Fibroblast of lung (primary cell): ENCODE measurements around the gene GPR26. TPM values are rescaled to one million over a fixed set of nuclear protein-coding genes. Genes with fewer than 3 reads are reported as not detected.

Experiments used
- DNase-seq, 2 donors: peaks; one replicate each; pipeline versions ENCODE4 v3.0.0 to v3.0.0-alpha.2; 2010; ENCODE audit warnings: low read depth in 2 of 2
- H2AFZ ChIP-seq: 2 replicates; pipeline ENCODE4 v1.5.1; 2012; ENCODE audit warnings: low read length, control low read depth, inconsistent platforms
- H3K27ac ChIP-seq: 2 replicates; pipeline ENCODE4 v1.5.1; 2011; ENCODE audit warnings: low read length, control low read depth; ENCODE audit not compliant: insufficient read depth
- H3K27me3 ChIP-seq: 2 replicates; pipeline ENCODE4 v1.5.1; 2011; ENCODE audit warnings: mild to moderate bottlenecking, low read length; ENCODE audit not compliant: control insufficient read depth, insufficient read depth
- H3K36me3 ChIP-seq: 2 replicates; pipeline ENCODE4 v1.5.1; 2011; ENCODE audit warnings: low read length; ENCODE audit not compliant: control insufficient read depth, insufficient read depth
- H3K4me1 ChIP-seq: 2 replicates; pipeline ENCODE4 v1.5.1; 2011; ENCODE audit warnings: low read length; ENCODE audit not compliant: control insufficient read depth, insufficient read depth; ENCODE audit errors: extremely low read depth
- H3K4me2 ChIP-seq: 2 replicates; pipeline ENCODE4 v1.5.1; 2011; ENCODE audit warnings: low read length, control low read depth; ENCODE audit not compliant: insufficient read depth; ENCODE audit errors: extremely low read depth
- H3K4me3 ChIP-seq, 4 experiments: fragments of 200-600 bp in 1 of 4; sonication (generic) in 1 of 4; replicated peaks in 1 of 4; 2 replicates each; pipeline ENCODE4 v1.5.1; 2011 to 2016; ENCODE audit warnings: low read length in 4 of 4, low read depth in 3 of 4, mild to moderate bottlenecking in 3 of 4, control low read depth in 2 of 4, inconsistent platforms in 1 of 4, mixed read lengths in 1 of 4; ENCODE audit not compliant: insufficient read depth in 1 of 4; ENCODE audit errors: control extremely low read depth in 1 of 4
- H3K79me2 ChIP-seq: 2 replicates; pipeline ENCODE4 v1.5.1; 2012; ENCODE audit warnings: mild to moderate bottlenecking, low read length, inconsistent platforms; ENCODE audit not compliant: control insufficient read depth, insufficient read depth
- H3K9ac ChIP-seq: 2 replicates; pipeline ENCODE4 v1.5.1; 2011; ENCODE audit warnings: mild to moderate bottlenecking, low read length, control low read depth; ENCODE audit not compliant: insufficient read depth
- H3K9me3 ChIP-seq: 2 replicates; pipeline ENCODE4 v1.5.1; 2012; ENCODE audit warnings: low read depth, low read length; ENCODE audit not compliant: control insufficient read depth, insufficient read depth
- H4K20me1 ChIP-seq: 2 replicates; pipeline ENCODE4 v1.5.1; 2011; ENCODE audit warnings: low read length; ENCODE audit not compliant: control insufficient read depth, insufficient read depth; ENCODE audit errors: extremely low read depth
- EZH2 ChIP-seq: IDR thresholded peaks from 2 replicates; pipeline ENCODE4 v1.5.1; 2012; ENCODE audit warnings: low read length, control low read depth, mild to moderate bottlenecking; ENCODE audit errors: missing control alignments
- polyA plus RNA-seq, 2 donors: library from polyadenylated mRNA; depleted of rRNA in 1 of 2; stranded (reverse) in 1 of 2; unstranded in 1 of 2; fragments of >200 nt; gene quantifications; 2 replicates each; pipeline ENCODE4 v1.2.1, GENCODE V29; 2011 to 2012; ENCODE audit warnings: missing spikeins in 1 of 2
- total RNA-seq: library from RNA; depleted of rRNA; stranded (reverse); fragments of >200 nt; gene quantifications from 2 replicates; pipeline ENCODE4 v1.2.1, GENCODE V29; 2014
- TF ChIP-seq, protein P1 (sequence below), 2 donors: IDR thresholded peaks in 1 of 2; conservative IDR thresholded peaks in 1 of 2; 1 replicate in 1 of 2; 2 replicates in 1 of 2; pipeline ENCODE4 v1.5.1; 2011 to 2012; ENCODE audit warnings: low read length in 2 of 2, control low read depth in 1 of 2, inconsistent platforms in 1 of 2, low read depth in 1 of 2, mild to moderate bottlenecking in 1 of 2

The GPR26 gene
- total and polyA plus RNA-seq, 2 donors (not counting 1 experiment from before 2014, with no cell fraction given), result not detected

DNA sequence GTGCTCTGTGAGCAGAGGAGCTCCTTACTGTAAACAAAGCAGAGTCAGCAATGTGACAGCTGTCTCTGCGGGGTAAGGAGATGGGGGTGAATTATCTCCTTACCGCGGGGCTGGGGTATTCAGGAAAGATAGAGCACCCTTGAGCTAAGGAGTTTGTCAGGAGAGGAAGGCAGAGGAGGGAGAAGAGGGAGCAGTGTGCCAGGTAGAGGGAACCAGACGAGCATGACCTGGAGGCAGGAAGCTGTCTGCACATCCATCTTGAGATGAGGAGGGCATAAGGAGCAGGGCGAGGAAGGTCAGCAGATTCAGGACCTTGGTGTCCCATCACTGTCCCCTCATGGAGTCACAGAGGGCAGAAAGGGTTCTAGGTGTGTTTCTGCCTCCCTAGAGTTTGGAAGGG lies 32.5 kb upstream of the GPR26 start:
- H3K79me2 ChIP-seq, result no peaks in the 10 kb centered on the region
- TF ChIP-seq EZH2, result no peak
- TF ChIP-seq, protein P1, sequence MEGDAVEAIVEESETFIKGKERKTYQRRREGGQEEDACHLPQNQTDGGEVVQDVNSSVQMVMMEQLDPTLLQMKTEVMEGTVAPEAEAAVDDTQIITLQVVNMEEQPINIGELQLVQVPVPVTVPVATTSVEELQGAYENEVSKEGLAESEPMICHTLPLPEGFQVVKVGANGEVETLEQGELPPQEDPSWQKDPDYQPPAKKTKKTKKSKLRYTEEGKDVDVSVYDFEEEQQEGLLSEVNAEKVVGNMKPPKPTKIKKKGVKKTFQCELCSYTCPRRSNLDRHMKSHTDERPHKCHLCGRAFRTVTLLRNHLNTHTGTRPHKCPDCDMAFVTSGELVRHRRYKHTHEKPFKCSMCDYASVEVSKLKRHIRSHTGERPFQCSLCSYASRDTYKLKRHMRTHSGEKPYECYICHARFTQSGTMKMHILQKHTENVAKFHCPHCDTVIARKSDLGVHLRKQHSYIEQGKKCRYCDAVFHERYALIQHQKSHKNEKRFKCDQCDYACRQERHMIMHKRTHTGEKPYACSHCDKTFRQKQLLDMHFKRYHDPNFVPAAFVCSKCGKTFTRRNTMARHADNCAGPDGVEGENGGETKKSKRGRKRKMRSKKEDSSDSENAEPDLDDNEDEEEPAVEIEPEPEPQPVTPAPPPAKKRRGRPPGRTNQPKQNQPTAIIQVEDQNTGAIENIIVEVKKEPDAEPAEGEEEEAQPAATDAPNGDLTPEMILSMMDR (conservative IDR thresholded peaks at IDR 0.05 in 1 of 2, IDR thresholded peaks at IDR 0.05 in 1 of 2; ENCODE audit: low read depth in 1 of 2, low read length in 2 of 2), result no peak
- no peak overlapping the region for H3K27ac ChIP-seq
- no peaks in the 10 kb centered on the region for H3K9me3 ChIP-seq
- no peak overlapping the region for H3K4me2 ChIP-seq
- no peaks in the 10 kb centered on the region for H3K4me1 ChIP-seq
- no peak overlapping the region for H2AFZ ChIP-seq
- no peaks in the 10 kb centered on the region for H3K27me3 ChIP-seq
- no peaks in the 10 kb centered on the region for H3K36me3 ChIP-seq
- no peaks in the 10 kb centered on the region for H4K20me1 ChIP-seq
- no peak for DNase-seq
- H3K9ac ChIP-seq, result no peak overlapping the region
- H3K4me3 ChIP-seq, result no peak overlapping the region

DNA sequence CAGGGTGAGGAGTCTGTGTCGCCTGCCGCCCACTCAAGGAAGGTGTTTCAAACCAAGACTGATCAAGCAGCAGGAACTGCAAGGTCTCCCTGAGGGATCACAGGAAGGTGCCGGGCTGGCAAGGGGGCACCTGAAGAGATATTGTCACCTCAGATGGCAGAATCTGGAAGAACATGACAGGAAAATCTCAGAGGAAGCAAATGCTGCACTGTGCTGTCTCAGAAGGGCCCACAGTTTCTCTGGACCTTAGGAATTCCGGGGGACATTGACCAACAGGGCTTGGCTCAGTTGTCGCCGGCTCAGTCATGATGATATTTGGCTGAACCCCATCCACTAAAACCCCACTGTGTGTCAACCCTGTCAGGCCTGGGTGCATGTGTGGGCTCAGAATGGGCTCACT lies 31.9 kb upstream of the GPR26 start:
- no peak for TF ChIP-seq EZH2
- TF ChIP-seq, protein P1 (conservative IDR thresholded peaks at IDR 0.05 in 1 of 2, IDR thresholded peaks at IDR 0.05 in 1 of 2; ENCODE audit: low read depth in 1 of 2, low read length in 2 of 2), result no peak
- H3K36me3 ChIP-seq, result no peaks in the 10 kb centered on the region
- no peaks in the 10 kb centered on the region for H3K9me3 ChIP-seq
- H3K4me3 ChIP-seq, result no peak overlapping the region
- no peaks in the 10 kb centered on the region for H4K20me1 ChIP-seq
- H3K4me2 ChIP-seq, result no peak overlapping the region
- H3K27me3 ChIP-seq, result no peaks in the 10 kb centered on the region
- H3K4me1 ChIP-seq, result no peaks in the 10 kb centered on the region
- H3K9ac ChIP-seq, result no peak overlapping the region
- no peak overlapping the region for H3K27ac ChIP-seq
- no peaks in the 10 kb centered on the region for H3K79me2 ChIP-seq
- no peak for DNase-seq
- no peak overlapping the region for H2AFZ ChIP-seq

DNA sequence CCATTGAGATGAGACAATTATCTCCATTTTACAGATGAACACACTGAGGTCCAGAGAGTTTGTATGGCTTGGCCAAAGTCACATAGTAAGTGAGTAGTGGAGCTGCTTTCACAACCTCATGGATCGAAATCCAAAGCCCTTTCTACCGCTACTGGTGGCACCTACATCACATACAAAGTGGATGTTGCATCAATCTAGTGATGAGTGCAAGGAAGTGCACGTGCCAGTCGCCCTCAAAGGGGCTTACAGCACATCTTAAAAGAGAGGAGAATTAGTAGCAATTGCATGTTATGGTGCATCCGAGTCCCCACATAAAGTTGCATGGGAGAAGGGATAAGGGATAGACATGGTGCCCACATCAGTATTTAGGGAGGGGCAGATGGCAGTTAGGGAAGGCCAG lies 31.0 kb upstream of the GPR26 start:
- no peaks in the 10 kb centered on the region for H3K27me3 ChIP-seq
- H3K9me3 ChIP-seq, result no peaks in the 10 kb centered on the region
- no peak for DNase-seq

More for the DNA sequence above, 31.0 kb upstream of the GPR26 start:
- no peak overlapping the region for H2AFZ ChIP-seq
- no peaks in the 10 kb centered on the region for H3K79me2 ChIP-seq
- TF ChIP-seq, protein P1 (conservative IDR thresholded peaks at IDR 0.05 in 1 of 2, IDR thresholded peaks at IDR 0.05 in 1 of 2; ENCODE audit: low read depth in 1 of 2, low read length in 2 of 2), result no peak
- no peak for TF ChIP-seq EZH2
- no peak overlapping the region for H3K4me2 ChIP-seq
- H3K36me3 ChIP-seq, result no peaks in the 10 kb centered on the region
- H3K9ac ChIP-seq, result no peak overlapping the region
- H3K4me1 ChIP-seq, result no peaks in the 10 kb centered on the region
- no peak overlapping the region for H3K4me3 ChIP-seq
- no peaks in the 10 kb centered on the region for H4K20me1 ChIP-seq
- no peak overlapping the region for H3K27ac ChIP-seq
